NCI-H2171 (cell line): ENCODE results near the gene RALGDS.
"Not testable (repeated sequence)": the region's sequence is repeated elsewhere in the genome, so short reads cannot be mapped to it uniquely, and the experiment has no call there.

Experiments
- DNase-seq: peaks from one replicate; lab custom pipeline; 2025; lab: John Stamatoyannopoulos, UW

Gene RALGDS

GRCh38 chr9:133088146-133088750, 32.8 kb downstream of the RALGDS start:
- DNase-seq = no peak

- no peak for DNase-seq
These were observed 33.5 kb downstream of the RALGDS start for GRCh38 chr9:133087429-133088145.

DNA sequence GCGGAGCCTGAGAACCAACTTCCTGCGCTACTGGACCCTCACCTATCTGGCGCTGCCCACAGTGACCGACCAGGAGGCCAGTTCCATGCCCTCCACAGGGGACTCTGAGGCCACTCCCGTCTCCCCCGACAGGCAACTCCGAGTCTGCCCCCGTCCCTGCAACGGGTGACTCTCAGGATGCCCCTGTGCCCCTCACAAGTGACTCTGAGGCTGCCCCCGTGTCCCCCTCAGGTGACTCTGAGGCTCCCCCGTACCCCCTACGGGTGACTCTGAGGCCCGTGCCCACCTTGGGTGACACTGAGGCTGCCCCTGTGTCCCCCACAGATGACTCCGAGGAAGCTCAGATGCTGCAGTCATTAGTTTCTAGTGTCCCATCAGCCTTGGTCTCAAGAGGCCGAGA, 34.1 kb downstream of the RALGDS start:
- no peak for DNase-seq

- DNase-seq = not testable (repeated sequence)
These were observed 34.7 kb downstream of the RALGDS start for GRCh38 chr9:133086212-133086860.

GRCh38 chr9:133083688-133084087, 37.4 kb downstream of the RALGDS start:
- not testable (repeated sequence) for DNase-seq

GRCh38 chr9:133081957-133082644, 38.9 kb downstream of the RALGDS start:
- not testable (repeated sequence) for DNase-seq

GRCh38 chr9:133080786-133081779, 40.0 kb downstream of the RALGDS start:
- not testable (repeated sequence) for DNase-seq

DNA sequence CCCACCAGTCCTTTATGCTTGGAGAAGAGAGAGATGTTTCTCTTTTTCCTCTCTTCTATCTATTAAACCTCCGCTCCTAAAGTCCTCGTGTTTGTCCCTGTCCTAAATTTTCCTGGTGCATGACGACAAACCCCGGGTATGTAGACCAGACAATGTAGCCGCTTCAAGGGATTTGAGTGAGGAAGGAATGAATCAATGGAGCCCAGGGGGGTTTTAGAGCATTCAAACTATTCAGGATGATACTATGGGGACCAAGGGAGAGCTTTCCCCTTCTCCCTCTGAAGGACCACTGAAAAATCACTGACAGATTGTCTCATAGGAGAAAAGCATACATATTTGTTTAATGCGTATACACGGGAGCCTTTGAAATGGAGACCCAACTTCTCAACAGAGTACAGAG, 40.9 kb downstream of the RALGDS start:
- DNase-seq = no peak

DNA sequence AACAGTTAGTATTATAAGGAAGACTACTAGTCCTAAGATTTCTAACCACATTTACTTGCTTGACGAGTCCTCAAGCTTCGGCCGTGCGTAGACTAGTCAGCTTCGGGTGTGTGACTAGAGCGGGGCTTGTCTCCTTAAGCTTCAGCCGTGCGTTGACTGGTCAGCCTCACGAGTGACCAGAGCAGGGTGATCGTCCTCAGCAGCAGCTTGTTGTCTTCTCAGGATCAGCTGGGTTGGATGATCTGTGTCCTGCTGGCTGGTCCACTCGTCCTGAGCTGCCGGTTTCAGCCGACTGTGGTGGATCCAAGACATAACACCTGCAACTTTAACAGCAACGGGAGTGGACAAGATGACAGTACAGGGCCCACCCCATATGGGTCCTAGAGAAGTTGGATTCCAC, 42.6 kb downstream of the RALGDS start:
- no peak for DNase-seq

GRCh38 chr9:133076691-133077090, 44.3 kb downstream of the RALGDS start:
- DNase-seq = no peak

GRCh38 chr9:133075925-133076630, 45.0 kb downstream of the RALGDS start:
- DNase-seq = no peak

DNA sequence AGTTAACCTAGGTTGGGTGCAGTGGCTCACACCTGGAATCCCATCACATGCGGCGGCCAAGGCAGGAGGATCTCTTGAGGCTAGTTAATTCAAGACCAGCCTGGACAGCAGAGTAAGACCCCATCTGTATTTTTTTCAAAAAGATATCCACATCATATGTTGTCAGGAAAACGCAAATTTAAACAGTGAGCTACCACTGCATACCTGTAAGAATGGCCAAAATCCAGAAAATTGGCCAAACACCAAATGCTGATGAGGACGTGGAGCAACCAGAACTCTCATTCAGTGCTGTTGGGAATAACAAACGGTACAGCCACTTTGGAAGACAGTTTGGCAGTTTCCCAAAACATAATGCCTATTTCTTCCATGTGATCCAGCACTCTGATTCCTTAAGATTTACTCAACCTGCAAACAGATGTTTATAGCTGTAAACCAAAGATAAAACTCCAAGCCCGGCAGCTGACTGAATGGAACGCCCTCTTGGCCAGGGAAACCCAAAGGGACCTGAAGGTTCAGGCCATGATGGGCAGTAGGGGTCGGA, 46.9 kb downstream of the RALGDS start:
- peak; percentile 12 for DNase-seq

GRCh38 chr9:133073086-133074014, 47.7 kb downstream of the RALGDS start:
- DNase-seq = no peak

GRCh38 chr9:133072210-133072609, 48.8 kb downstream of the RALGDS start:
- DNase-seq = not testable (repeated sequence)

GRCh38 chr9:133071484-133072150, 49.4 kb downstream of the RALGDS start:
- no peak for DNase-seq

- DNase-seq = not testable (repeated sequence)
These were observed 50.1 kb downstream of the RALGDS start for GRCh38 chr9:133070985-133071384.

DNA sequence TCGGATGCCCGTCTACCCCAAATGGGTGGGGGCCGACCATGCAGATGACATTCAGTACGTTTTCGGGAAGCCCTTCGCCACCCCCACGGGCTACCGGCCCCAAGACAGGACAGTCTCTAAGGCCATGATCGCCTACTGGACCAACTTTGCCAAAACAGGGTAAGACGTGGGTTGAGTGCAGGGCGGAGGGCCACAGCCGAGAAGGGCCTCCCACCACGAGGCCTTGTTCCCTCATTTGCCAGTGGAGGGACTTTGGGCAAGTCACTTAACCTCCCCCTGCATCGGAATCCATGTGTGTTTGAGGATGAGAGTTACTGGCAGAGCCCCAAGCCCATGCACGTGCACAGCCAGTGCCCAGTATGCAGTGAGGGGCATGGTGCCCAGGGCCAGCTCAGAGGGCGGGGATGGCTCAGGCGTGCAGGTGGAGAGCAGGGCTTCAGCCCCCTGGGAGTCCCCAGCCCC, 50.5 kb downstream of the RALGDS start:
- DNase-seq = not testable (repeated sequence)

DNA sequence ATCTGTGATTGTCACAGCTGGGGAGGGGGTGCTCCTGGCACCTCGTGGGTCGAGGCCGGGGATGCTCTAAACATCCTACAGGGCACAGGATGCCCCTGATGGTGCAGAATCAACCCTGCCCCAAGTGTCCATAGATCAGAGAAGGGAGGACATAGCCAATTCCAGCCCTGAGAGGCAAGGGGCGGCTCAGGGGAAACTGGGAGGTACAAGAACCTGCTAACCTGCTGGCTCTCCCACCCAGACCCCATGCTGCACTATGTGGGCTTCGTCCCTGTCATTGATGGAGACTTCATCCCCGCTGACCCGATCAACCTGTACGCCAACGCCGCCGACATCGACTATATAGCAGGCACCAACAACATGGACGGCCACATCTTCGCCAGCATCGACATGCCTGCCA, 52.6 kb downstream of the RALGDS start:
- not testable (repeated sequence) for DNase-seq

GRCh38 chr9:133067813-133068212, 53.2 kb downstream of the RALGDS start:
- no peak for DNase-seq
